ENCODE results near the gene TRIM68.

Gene TRIM68

DNA sequence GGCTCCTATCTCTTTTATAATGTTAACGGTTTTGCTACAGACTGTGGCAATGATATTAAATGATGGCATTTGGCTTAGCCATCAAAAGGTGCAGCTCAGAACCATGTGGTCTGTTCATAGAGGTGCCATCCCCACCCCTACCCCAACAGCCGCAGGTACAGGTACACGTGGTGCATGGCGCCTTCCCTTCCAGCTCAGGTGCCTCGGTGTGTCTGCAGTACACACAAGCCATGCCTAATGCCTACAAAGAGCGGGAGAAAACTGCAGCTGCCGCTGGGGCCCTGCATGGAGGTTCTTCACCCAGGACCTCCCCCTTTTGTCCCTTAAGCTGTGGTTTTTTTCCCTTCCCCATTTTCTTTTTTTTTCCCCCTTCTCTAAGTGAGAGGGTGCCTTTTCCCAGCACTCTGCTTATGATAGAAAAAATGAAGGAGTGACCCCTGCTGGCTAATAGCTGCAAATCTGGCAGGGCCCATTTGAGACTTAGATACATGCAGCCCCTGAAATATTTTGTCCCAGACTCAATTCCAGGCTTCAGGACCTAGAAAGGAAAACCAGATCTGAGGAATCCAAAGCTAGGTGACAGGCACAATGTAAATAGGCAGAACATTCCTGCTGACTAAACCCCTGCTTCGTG lies 56.6 kb downstream of the TRIM68 start:
- Histone ChIP-seq H4K8ac (ENCODE audit: low read depth, low read length) (no peak overlapping the region), H3K4me3 (ENCODE audit: low read length in 2 of 2) (no peak overlapping the region), H3K9ac (ENCODE audit: low read depth, low read length, poor library complexity) (no peak overlapping the region), H3K27ac (replicated peaks; ENCODE audit: low read length) (no peak overlapping the region), H3K9me3 (replicated peaks in 1 of 2; ENCODE audit: control insufficient read depth in 2 of 2, insufficient read depth in 1 of 2, low read depth in 1 of 2, low read length in 2 of 2) (peaks cover 0 to 1% of the 10 kb centered on the region in 2 donors), H2BK120ac (ENCODE audit: low read depth, low read length) (no peak overlapping the region), H3K23ac (ENCODE audit: low read depth, low read length, poor library complexity) (no peak overlapping the region), H3K14ac (ENCODE audit: low read length) (no peak overlapping the region), H3K36me3 (replicated peaks in 1 of 2; ENCODE audit: control insufficient read depth in 2 of 2, insufficient read depth in 2 of 2, low read length in 2 of 2) (no peaks in the 10 kb centered on the region), H2BK12ac (ENCODE audit: low read length) (no peak overlapping the region), H3K27me3 (ENCODE audit: control insufficient read depth in 3 of 3, insufficient read depth in 3 of 3, low read depth in 1 of 3, low read length in 3 of 3) (no peaks in the 10 kb centered on the region), H3K18ac (ENCODE audit: low read length) (no peak overlapping the region), H4K91ac (ENCODE audit: low read depth, low read length, poor library complexity) (no peak overlapping the region), H2BK15ac (ENCODE audit: low read length) (no peak overlapping the region), H3K4me2 (ENCODE audit: insufficient read depth, low read length, poor library complexity, severe bottlenecking) (no peak overlapping the region), H3K4me1 (ENCODE audit: control insufficient read depth in 2 of 2, insufficient read depth in 1 of 2, low read depth in 1 of 2, low read length in 2 of 2) (no peaks in the 10 kb centered on the region), H3K4ac (ENCODE audit: low read length) (no peak overlapping the region), H2BK5ac (ENCODE audit: low read length) (no peak overlapping the region), H3K79me1 (ENCODE audit: low read depth, low read length) (no peaks in the 10 kb centered on the region), H2AK5ac (ENCODE audit: low read depth, low read length) (no peak overlapping the region), H2AFZ (ENCODE audit: low read length) (no peak overlapping the region)
- WGBS, 2 donors (ENCODE audit: extremely low coverage in 2 of 2, insufficient read length in 2 of 2, insufficient replicate concordance in 1 of 2) = no CpG with 5 or more reads among the region's 8 CpGs
- DNase-seq (ENCODE audit: low spot score) = no peak
